GM18511 (cell line): Measurements from ENCODE around the gene CHERP.
"Not testable (repeated sequence)": the region's sequence is repeated elsewhere in the genome, so short reads cannot be mapped to it uniquely, and the experiment has no call there.

Source experiments
- ATAC-seq: cut with Tn5 transposase; IDR thresholded peaks from one replicate; pipeline ENCODE4 v1.9.1; 2021; ENCODE audit warnings: mild to moderate bottlenecking, moderate library complexity; ENCODE audit not compliant: unreplicated experiment

The CHERP gene

DNA sequence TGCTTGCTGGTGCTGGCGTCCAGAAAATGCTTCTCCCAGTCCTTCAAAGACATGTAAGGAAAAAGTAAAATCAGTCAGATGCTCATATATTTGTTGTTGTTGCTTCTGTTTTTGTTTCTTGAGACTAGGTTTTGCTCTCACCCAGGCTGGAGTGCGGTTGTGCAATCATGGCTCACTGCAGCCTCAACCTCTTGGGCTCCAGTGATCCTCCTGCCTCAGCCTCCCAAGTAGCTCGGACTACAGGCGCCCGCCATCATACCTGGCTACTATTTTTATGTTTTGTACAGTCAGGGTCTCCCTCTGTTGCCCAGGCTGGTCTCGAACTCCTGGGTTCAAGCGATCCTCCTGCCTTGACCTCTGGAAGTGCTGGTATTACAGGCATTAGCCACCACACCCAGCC, 59.5 kb downstream of the CHERP start:
- no peak for ATAC-seq

DNA sequence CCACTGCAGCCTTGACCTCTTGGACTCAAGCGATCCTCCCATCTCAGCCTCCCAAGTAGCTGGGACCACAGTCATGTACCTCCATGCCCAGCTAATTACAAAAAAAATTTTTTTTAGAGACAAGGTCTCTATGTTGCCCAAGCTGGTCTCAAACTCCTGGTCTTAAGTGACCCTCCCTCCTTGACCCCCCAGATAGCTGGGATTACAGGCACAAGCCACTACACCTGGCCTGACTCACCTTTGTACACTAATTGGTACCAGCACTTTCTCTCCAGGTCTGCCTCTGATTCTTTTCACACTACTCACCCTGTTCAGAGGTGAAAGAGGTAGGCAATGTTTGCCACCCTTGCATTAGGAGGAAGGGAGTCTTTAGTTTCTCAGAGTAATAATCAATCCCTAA, 64.9 kb downstream of the CHERP start:
- no peak for ATAC-seq

DNA sequence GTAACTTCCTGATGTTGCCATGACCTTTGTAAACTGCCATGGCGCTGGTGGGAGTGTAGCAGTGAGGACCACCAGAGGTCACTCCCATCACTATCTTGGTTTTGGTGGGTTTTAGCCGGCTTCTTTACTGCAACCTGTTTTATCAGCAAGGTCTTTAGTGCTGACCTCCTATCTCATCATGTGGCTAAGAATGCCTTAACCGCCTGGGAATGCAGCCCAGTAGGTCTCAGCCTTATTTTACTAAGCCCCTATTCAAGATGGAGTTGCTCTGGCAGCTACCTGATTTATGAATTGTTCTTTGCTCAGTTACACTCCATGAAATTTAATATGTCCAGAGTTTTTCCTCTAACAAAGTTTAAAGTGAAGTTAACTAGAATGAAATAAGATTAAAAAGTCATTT, 65.8 kb downstream of the CHERP start:
- no peak for ATAC-seq

- no peak for ATAC-seq
These were observed 68.3 kb downstream of the CHERP start for GRCh38 chr19:16473875-16474392.

DNA sequence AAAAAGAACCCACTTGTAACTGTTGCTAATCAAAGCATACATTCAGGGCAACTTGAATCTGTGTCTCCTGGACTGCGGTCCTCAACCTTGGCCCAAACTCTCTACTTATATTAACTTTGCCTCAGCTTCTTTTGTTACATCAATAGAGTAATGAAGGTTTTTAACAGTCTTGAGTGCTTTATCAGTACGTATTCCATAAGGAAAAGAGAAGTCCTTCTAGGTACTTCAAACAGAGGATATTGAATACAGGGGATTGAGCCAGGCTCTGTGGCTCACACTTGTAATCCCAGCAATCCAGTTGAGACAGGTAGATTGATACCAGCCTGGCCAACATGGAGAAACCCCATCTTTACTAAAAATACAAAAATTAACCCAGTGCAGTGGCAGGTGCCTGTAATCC, 69.2 kb downstream of the CHERP start:
- no peak for ATAC-seq

DNA sequence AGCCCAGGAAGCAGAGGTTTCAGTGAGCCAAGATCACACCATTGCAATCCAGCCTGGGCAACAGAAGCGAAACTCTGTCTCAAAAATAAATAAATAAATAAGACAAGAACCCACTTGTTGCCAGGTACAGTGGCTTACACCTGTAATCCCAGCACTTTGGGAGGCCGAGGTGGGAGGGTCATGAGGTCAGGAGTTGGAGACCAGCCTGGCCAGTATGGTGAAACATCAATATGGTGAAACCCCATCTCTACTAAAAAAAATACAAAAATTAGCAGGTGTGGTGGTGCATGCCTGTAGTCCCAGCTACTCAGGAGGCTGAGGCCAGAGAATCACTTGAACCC, 69.7 kb downstream of the CHERP start:
- ATAC-seq: not testable (repeated sequence)

DNA sequence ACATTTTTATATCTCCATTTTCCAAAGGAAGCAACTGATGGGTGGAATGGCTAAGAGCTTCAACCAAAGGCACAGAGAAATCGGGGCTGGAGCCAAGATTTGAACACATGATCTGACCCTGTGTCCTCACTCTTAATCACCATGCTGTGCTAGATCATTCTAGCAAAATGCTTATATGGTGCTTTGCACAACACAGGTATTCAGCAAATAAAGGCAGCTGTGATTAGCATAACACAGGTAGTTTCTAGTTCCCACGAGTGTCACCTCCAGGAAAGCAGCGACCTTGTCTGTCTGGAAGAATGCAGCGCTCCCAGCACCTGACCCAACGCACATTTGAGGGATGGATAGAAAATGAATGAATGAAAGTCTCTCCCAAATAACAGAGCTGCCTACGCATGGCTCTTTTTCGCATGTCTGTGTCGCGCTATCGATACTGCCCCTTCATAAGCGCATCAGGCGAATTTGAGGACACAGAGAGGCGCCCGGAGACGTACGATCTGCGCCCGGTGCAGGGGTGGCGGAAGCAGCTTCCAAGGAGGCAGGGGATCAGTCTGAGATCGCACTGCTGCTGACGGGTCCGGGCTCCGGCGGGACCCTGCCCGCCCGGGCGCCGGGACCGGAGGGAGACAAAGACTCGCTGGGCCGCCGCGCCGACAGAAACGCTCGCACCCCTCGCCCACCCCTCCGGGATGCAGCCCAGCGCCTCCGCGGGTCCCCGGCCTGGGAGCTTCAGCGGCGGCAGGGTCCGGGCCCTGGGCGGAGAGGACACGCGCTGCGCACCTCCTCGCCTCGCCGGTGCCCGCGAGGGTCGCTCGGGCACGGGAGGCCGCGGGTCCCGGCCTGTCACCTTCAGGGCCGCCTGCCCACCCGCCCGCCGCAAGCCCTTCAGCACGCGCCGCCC, 71.1 kb downstream of the CHERP start:
- ATAC-seq: peak; percentile 29

DNA sequence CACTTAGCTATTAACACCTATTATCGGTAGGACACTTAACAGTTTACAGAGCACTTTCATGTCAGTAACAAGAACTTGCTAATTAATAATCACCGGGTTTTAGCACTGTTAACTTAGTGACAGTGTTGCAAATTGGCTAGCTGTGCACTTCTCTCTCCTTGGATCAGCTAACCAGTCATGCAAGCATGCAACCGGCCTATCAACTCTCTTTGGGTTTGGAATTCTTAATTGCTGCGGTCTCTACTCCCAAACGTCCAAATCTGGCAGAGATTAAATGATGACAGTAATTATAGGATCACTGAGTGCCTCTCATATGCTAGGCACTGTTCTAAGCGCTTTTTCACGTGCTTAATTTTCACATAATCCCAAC, 71.7 kb downstream of the CHERP start:
- no peak for ATAC-seq
